ENCODE measurements around the gene IQGAP1. TPM values are rescaled to one million over a fixed set of nuclear protein-coding genes. Genes with fewer than 3 reads are reported as not detected.
"Not testable (repeated sequence)": the region's sequence is repeated elsewhere in the genome, so short reads cannot be mapped to it uniquely, and the experiment has no call there.

IQGAP1 gene
- total and polyA plus RNA-seq, 2 of the 13 experiments (the other 11 are each of a cell fraction or from before 2014, with no cell fraction given): 29.5 to 37.9 TPM

DNA sequence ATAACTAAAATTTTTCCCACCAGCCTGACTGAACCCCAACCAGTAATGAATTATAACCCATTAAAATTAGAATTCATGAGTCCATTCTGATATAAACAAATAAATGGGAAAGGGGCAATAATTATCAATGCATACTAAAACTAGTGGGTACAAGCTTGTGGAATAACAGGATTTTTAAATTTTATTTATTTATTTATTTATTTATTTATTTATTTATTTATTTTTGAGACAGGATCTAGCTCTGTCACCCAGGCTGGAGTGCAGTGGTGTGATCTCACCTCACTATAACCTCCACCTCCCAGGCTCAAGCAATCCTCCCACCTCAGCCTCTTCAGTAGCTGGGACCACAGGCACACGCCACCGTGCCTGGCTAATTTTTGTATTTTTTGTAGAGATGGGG lies 125.9 kb downstream of the IQGAP1 start:
- H3K4me3 ChIP-seq (replicated peaks in 1 of 3; ENCODE audit: insufficient read depth in 1 of 3, low read depth in 2 of 3, low read length in 3 of 3); DNase-seq (ENCODE audit: low spot score); intact Hi-C loops (cut with micrococcal nuclease; ENCODE audit: unreplicated experiment); BruUV-seq (replicated peaks); ATAC-seq; H3K27ac ChIP-seq (ENCODE audit: extremely low read length, insufficient read depth, low read length); POLR2A ChIA-PET; H3K4me1 ChIP-seq (ENCODE audit: insufficient read depth, low read length); CTCF ChIA-PET (ENCODE audit: low intra/inter-chr PET ratio, low total read pairs); H4K20me1 ChIP-seq (ENCODE audit: insufficient read depth, low read length); H3K4me2 ChIP-seq (ENCODE audit: low read depth, low read length); H3K36me3 ChIP-seq (replicated peaks in 1 of 2; ENCODE audit: control insufficient read depth in 1 of 2, insufficient read depth in 2 of 2, low read length in 2 of 2); H3K9ac ChIP-seq (ENCODE audit: insufficient read depth, low read depth, low read length); H2AFZ ChIP-seq (ENCODE audit: low read length); in situ Hi-C loops (cut with HindIII; ENCODE audit: extremely low pct_ligation_motif_present, low pct_unique_long_range_greater_than_20kb); H3K27me3 ChIP-seq (ENCODE audit: control insufficient read depth in 1 of 2, insufficient read depth in 2 of 2, low read length in 2 of 2); H3K79me2 ChIP-seq (ENCODE audit: insufficient read depth, low read length); FAIRE-seq: not testable (repeated sequence)
- WGBS (ENCODE audit: low lambda C conversion rate): 42% methylated on average over 2 of the region's 2 CpGs
- TF ChIP-seq GFI1 (CRISPR knock-in tag; IDR thresholded peaks at IDR 0.05; ENCODE audit: borderline replicate concordance): 0 out of 2 replicates have a peak, but pooled peaks have one; percentile 4
- H3K9me3 ChIP-seq (ENCODE audit: low read length): peaks cover 14% of the 10 kb centered on the region; the same call in 1 of the 2 replicates

DNA sequence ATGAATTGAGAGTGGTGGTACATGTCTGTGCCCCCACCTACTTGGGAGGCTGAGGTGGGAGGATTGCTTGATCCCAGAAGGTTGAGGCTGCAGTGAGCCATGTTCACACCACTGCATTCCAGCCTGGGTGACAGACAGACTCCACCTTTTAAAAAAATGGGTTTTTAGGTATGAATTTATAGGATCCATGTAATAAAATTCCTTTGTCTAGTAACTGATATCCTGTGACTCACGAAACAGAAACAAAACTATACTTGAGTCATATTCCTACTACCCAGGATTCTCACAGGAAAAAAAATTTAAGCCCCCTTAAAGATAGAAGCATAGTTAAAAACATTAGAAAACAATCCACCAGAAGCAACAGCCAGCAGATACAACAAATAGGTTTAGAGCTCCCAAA lies 131.6 kb downstream of the IQGAP1 start:
- Histone ChIP-seq H3K36me3 (replicated peaks in 1 of 2; ENCODE audit: control insufficient read depth in 1 of 2, insufficient read depth in 2 of 2, low read length in 2 of 2) (no peaks in the 10 kb centered on the region), H3K27me3 (ENCODE audit: control insufficient read depth in 1 of 2, insufficient read depth in 2 of 2, low read length in 2 of 2) (peaks cover 0 to 10% of the 10 kb centered on the region in 2 experiments; a peak in 2 of 5 replicates), H2AFZ (ENCODE audit: low read length) (no peak overlapping the region), H3K79me2 (ENCODE audit: insufficient read depth, low read length) (no peaks in the 10 kb centered on the region), H3K4me3 (replicated peaks in 1 of 3; ENCODE audit: insufficient read depth in 1 of 3, low read depth in 2 of 3, low read length in 3 of 3) (no peak overlapping the region), H3K9ac (ENCODE audit: insufficient read depth, low read depth, low read length) (no peak overlapping the region), H3K27ac (ENCODE audit: extremely low read length, insufficient read depth, low read length) (no peak overlapping the region), H3K4me1 (ENCODE audit: insufficient read depth, low read length) (no peaks in the 10 kb centered on the region; the same call in 1 of the 2 replicates), H3K4me2 (ENCODE audit: low read depth, low read length) (no peak overlapping the region), H4K20me1 (ENCODE audit: insufficient read depth, low read length) (no peaks in the 10 kb centered on the region), H3K9me3 (ENCODE audit: low read length) (no peaks in the 10 kb centered on the region)
- CTCF ChIA-PET (ENCODE audit: low intra/inter-chr PET ratio, low total read pairs): no interaction called here
- ATAC-seq: no peak
- DNase-seq (ENCODE audit: low spot score): no peak
- BruUV-seq (replicated peaks): no TSS peak
- in situ Hi-C loops (cut with HindIII; ENCODE audit: extremely low pct_ligation_motif_present, low pct_unique_long_range_greater_than_20kb) (no loop called here), intact Hi-C loops (cut with micrococcal nuclease; ENCODE audit: unreplicated experiment) (no loop called here)
- 6% methylated on average over 1 of the region's 1 CpG for WGBS (ENCODE audit: low lambda C conversion rate)
- no peak for FAIRE-seq
- POLR2A ChIA-PET: no interaction called here
- TF ChIP-seq ZNF230 (CRISPR knock-in tag; IDR thresholded peaks at IDR 0.05) (no peak), KLF13 (CRISPR knock-in tag; IDR thresholded peaks at IDR 0.05) (no peak), NR1H2 (CRISPR knock-in tag; IDR thresholded peaks at IDR 0.05; ENCODE audit: borderline replicate concordance, low read depth) (no peak), MAFG (CRISPR knock-in tag; IDR thresholded peaks at IDR 0.05) (no peak), ELF4 (CRISPR knock-in tag; IDR thresholded peaks at IDR 0.05; ENCODE audit: borderline replicate concordance) (no peak), ZNF782 (CRISPR knock-in tag; IDR thresholded peaks at IDR 0.05; ENCODE audit: borderline replicate concordance) (no peak), ZNF34 (CRISPR knock-in tag; IDR thresholded peaks at IDR 0.05; ENCODE audit: borderline replicate concordance) (no peak), SMC3 (IDR thresholded peaks at IDR 0.05; ENCODE audit: low read length) (no peak), FOSL1 (CRISPR knock-in tag; IDR thresholded peaks at IDR 0.05; ENCODE audit: borderline replicate concordance) (no peak), ZNF383 (CRISPR knock-in tag; IDR thresholded peaks at IDR 0.05; ENCODE audit: borderline replicate concordance) (no peak), MAFF (IDR thresholded peaks at IDR 0.05; ENCODE audit: low read depth, low read length) (no peak), ZNF781 (CRISPR knock-in tag; IDR thresholded peaks at IDR 0.05; ENCODE audit: borderline replicate concordance, not compliant biosample characterization) (no peak)
- TF ChIP-seq, protein P1, sequence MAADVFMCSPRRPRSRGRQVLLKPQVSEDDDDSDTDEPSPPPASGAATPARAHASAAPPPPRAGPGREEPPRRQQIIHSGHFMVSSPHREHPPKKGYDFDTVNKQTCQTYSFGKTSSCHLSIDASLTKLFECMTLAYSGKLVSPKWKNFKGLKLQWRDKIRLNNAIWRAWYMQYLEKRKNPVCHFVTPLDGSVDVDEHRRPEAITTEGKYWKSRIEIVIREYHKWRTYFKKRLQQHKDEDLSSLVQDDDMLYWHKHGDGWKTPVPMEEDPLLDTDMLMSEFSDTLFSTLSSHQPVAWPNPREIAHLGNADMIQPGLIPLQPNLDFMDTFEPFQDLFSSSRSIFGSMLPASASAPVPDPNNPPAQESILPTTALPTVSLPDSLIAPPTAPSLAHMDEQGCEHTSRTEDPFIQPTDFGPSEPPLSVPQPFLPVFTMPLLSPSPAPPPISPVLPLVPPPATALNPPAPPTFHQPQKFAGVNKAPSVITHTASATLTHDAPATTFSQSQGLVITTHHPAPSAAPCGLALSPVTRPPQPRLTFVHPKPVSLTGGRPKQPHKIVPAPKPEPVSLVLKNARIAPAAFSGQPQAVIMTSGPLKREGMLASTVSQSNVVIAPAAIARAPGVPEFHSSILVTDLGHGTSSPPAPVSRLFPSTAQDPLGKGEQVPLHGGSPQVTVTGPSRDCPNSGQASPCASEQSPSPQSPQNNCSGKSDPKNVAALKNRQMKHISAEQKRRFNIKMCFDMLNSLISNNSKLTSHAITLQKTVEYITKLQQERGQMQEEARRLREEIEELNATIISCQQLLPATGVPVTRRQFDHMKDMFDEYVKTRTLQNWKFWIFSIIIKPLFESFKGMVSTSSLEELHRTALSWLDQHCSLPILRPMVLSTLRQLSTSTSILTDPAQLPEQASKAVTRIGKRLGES (CRISPR knock-in tag; IDR thresholded peaks at IDR 0.05; ENCODE audit: borderline replicate concordance): no peak

All from HepG2 (cell line).